BLaER1 (cell line): Measurements from ENCODE around the gene KSR1.

Experiments
- H3K27ac ChIP-seq: shearing (Covaris generic); formaldehyde crosslinking; 2 replicates; pipeline ENCODE4 v1.8.1; 2022
- H3K27me3 ChIP-seq: shearing (Covaris generic); formaldehyde crosslinking; 2 replicates; pipeline ENCODE4 v1.8.1; 2022
- H3K36me3 ChIP-seq: shearing (Covaris generic); formaldehyde crosslinking; 2 replicates; pipeline ENCODE4 v1.8.1; 2022
- H3K4me1 ChIP-seq: shearing (Covaris generic); formaldehyde crosslinking; 2 replicates; pipeline ENCODE4 v1.8.1; 2022
- H3K4me2 ChIP-seq: shearing (Covaris generic); formaldehyde crosslinking; 2 replicates; pipeline ENCODE4 v1.8.1; 2022
- H3K4me3 ChIP-seq: shearing (Covaris generic); formaldehyde crosslinking; 2 replicates; pipeline ENCODE4 v1.8.1; 2022
- H3K9ac ChIP-seq: shearing (Covaris generic); formaldehyde crosslinking; 2 replicates; pipeline ENCODE4 v1.8.1; 2022
- H3K9me3 ChIP-seq: shearing (Covaris generic); formaldehyde crosslinking; 2 replicates; pipeline ENCODE4 v1.8.1; 2022
- H4K20me1 ChIP-seq: shearing (Covaris generic); formaldehyde crosslinking; 2 replicates; pipeline ENCODE4 v1.8.1; 2022
- Cebpa-rat ChIP-seq: shearing (Covaris generic); IDR thresholded peaks from 2 replicates; pipeline ENCODE4 v1.8.1; 2022

KSR1 gene

GRCh38 chr17:27544350-27545131 lies 88.3 kb downstream of the KSR1 start:
- Histone ChIP-seq H3K9ac (no peak overlapping the region), H4K20me1 (peaks cover 91% of the 10 kb centered on the region), H3K27me3 (0 out of 2 replicates have a peak, but pooled peaks cover 3% of the 10 kb centered on the region), H3K4me1 (peaks cover 57% of the 10 kb centered on the region), H3K36me3 (no peaks in the 10 kb centered on the region), H3K4me3 (no peak overlapping the region), H3K27ac (no peak overlapping the region), H3K9me3 (no peaks in the 10 kb centered on the region), H3K4me2 (peak overlapping the region; percentile 86)
- TF ChIP-seq Cebpa-rat: no peak

GRCh38 chr17:27545562-27546229 lies 89.4 kb downstream of the KSR1 start:
- TF ChIP-seq Cebpa-rat: no peak
- Histone ChIP-seq H3K9me3 (no peaks in the 10 kb centered on the region), H3K27me3 (0 out of 2 replicates have a peak, but pooled peaks cover 3% of the 10 kb centered on the region), H3K9ac (peak overlapping the region; percentile 3; the same call in 1 of the 2 replicates), H3K4me3 (peak overlapping the region; percentile 8; the same call in 1 of the 2 replicates), H3K4me2 (peak overlapping the region; percentile 86), H3K27ac (no peak overlapping the region), H3K4me1 (peaks cover 50% of the 10 kb centered on the region), H4K20me1 (peaks cover 91% of the 10 kb centered on the region), H3K36me3 (no peaks in the 10 kb centered on the region)

GRCh38 chr17:27546624-27547300 lies 90.5 kb downstream of the KSR1 start:
- Histone ChIP-seq H3K9ac (no peak overlapping the region), H4K20me1 (peaks cover 81% of the 10 kb centered on the region), H3K4me1 (peaks cover 49% of the 10 kb centered on the region), H3K27ac (no peak overlapping the region), H3K9me3 (no peaks in the 10 kb centered on the region), H3K36me3 (no peaks in the 10 kb centered on the region), H3K4me2 (peak overlapping the region; percentile 86), H3K27me3 (0 out of 2 replicates have a peak, but pooled peaks cover 3% of the 10 kb centered on the region), H3K4me3 (no peak overlapping the region)
- no peak for TF ChIP-seq Cebpa-rat

- peaks cover 49% of the 10 kb centered on the region for H3K4me1 ChIP-seq
- no peak overlapping the region for H3K9ac ChIP-seq
- H3K4me2 ChIP-seq: peak overlapping the region; percentile 86
- H3K27ac ChIP-seq: no peak overlapping the region
- 0 out of 2 replicates have a peak, but pooled peaks cover 3% of the 10 kb centered on the region for H3K27me3 ChIP-seq
- H3K9me3 ChIP-seq: no peaks in the 10 kb centered on the region
- H3K36me3 ChIP-seq: no peaks in the 10 kb centered on the region
- no peak for TF ChIP-seq Cebpa-rat
- H4K20me1 ChIP-seq: peaks cover 76% of the 10 kb centered on the region
- no peak overlapping the region for H3K4me3 ChIP-seq
Observed at GRCh38 chr17:27547301-27547683, 91.0 kb downstream of the KSR1 start.

- Histone ChIP-seq H3K36me3 (no peaks in the 10 kb centered on the region), H3K4me3 (no peak overlapping the region), H3K4me2 (no peak overlapping the region), H3K4me1 (peaks cover 48% of the 10 kb centered on the region), H3K27me3 (no peaks in the 10 kb centered on the region), H3K9ac (no peak overlapping the region), H4K20me1 (peaks cover 65% of the 10 kb centered on the region), H3K9me3 (no peaks in the 10 kb centered on the region), H3K27ac (no peak overlapping the region)
- TF ChIP-seq Cebpa-rat: no peak
Observed at GRCh38 chr17:27548369-27548768, 92.1 kb downstream of the KSR1 start.

- no peak for TF ChIP-seq Cebpa-rat
- Histone ChIP-seq H4K20me1 (peaks cover 55% of the 10 kb centered on the region), H3K4me2 (no peak overlapping the region), H3K4me1 (peaks cover 45% of the 10 kb centered on the region), H3K4me3 (no peak overlapping the region), H3K27ac (no peak overlapping the region), H3K36me3 (no peaks in the 10 kb centered on the region), H3K9ac (no peak overlapping the region), H3K27me3 (no peaks in the 10 kb centered on the region), H3K9me3 (no peaks in the 10 kb centered on the region)
Observed at GRCh38 chr17:27549251-27549893, 93.1 kb downstream of the KSR1 start.

- H3K9ac ChIP-seq: no peak overlapping the region
- H3K27me3 ChIP-seq: no peaks in the 10 kb centered on the region
- TF ChIP-seq Cebpa-rat: no peak
- peaks cover 45% of the 10 kb centered on the region for H3K4me1 ChIP-seq
- H4K20me1 ChIP-seq: peaks cover 44% of the 10 kb centered on the region
- H3K4me2 ChIP-seq: no peak overlapping the region
- H3K36me3 ChIP-seq: no peaks in the 10 kb centered on the region
- H3K4me3 ChIP-seq: no peak overlapping the region
- H3K9me3 ChIP-seq: no peaks in the 10 kb centered on the region
- H3K27ac ChIP-seq: no peak overlapping the region
Observed at GRCh38 chr17:27550291-27550930, 94.2 kb downstream of the KSR1 start.

- Histone ChIP-seq H3K4me3 (no peak overlapping the region), H3K27ac (no peak overlapping the region), H3K4me1 (peaks cover 45% of the 10 kb centered on the region)
Observed at GRCh38 chr17:27550974-27551505, 94.8 kb downstream of the KSR1 start.

GRCh38 chr17:27551701-27552248 lies 95.5 kb downstream of the KSR1 start:
- H3K9ac ChIP-seq: no peak overlapping the region
- no peak overlapping the region for H3K4me3 ChIP-seq
- no peak overlapping the region for H3K27ac ChIP-seq
- no peak for TF ChIP-seq Cebpa-rat
- H3K9me3 ChIP-seq: no peaks in the 10 kb centered on the region
- no peak overlapping the region for H3K4me2 ChIP-seq
- H3K27me3 ChIP-seq: no peaks in the 10 kb centered on the region
- H3K36me3 ChIP-seq: no peaks in the 10 kb centered on the region
- H3K4me1 ChIP-seq: peaks cover 45% of the 10 kb centered on the region
- H4K20me1 ChIP-seq: peaks cover 31% of the 10 kb centered on the region

More at GRCh38 chr17:27550974-27551505, 94.8 kb downstream of the KSR1 start:
- peaks cover 38% of the 10 kb centered on the region for H4K20me1 ChIP-seq
- H3K9me3 ChIP-seq: no peaks in the 10 kb centered on the region
- no peaks in the 10 kb centered on the region for H3K27me3 ChIP-seq
- no peaks in the 10 kb centered on the region for H3K36me3 ChIP-seq
- H3K4me2 ChIP-seq: no peak overlapping the region
- no peak overlapping the region for H3K9ac ChIP-seq
- TF ChIP-seq Cebpa-rat: no peak
